DND-41 (cell line): ENCODE measurements around the gene FAM20C.

ENCODE experiments used
- EZH2 ChIP-seq: IDR thresholded peaks from 3 replicates; pipeline ENCODE4 v1.6.1; 2012; ENCODE audit warnings: borderline replicate concordance, low read depth, mild to moderate bottlenecking, moderate library complexity, low read length, inconsistent platforms; ENCODE audit not compliant: severe bottlenecking
- TF ChIP-seq, protein P1 (sequence below): IDR thresholded peaks from 2 replicates; pipeline ENCODE4 v1.5.1; 2012; ENCODE audit warnings: borderline replicate concordance, low read length, moderate library complexity, mild to moderate bottlenecking; ENCODE audit not compliant: poor library complexity, severe bottlenecking; ENCODE audit errors: extremely low read depth

DNA sequence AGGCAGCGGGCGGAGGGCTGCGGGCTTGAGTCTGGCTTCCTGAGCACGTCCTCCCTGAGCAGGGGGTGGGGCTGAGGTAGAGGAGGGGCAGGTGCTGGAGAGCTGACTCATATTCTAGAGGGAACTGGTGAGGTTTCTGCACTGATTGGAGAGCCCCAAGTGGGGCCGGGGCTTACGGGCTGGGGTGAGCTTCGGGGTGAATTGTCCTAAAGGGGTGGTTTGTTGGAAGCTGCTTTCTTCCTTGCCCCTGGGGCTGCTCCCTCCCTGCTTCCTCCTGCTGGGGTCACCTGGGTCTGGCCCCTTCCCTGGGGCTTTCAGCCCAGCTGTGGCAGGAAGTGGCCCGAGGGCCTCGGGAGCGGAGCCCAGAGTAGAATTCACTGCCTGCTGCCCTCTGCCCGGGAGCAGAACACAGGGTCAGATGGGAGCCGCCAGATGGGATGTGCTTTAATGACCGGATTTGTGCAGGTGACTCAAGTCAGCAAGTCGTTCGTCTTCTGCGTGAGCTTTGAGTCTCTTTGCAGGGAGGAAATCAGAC, 48.6 kb downstream of the FAM20C start:
- TF ChIP-seq, protein P1, sequence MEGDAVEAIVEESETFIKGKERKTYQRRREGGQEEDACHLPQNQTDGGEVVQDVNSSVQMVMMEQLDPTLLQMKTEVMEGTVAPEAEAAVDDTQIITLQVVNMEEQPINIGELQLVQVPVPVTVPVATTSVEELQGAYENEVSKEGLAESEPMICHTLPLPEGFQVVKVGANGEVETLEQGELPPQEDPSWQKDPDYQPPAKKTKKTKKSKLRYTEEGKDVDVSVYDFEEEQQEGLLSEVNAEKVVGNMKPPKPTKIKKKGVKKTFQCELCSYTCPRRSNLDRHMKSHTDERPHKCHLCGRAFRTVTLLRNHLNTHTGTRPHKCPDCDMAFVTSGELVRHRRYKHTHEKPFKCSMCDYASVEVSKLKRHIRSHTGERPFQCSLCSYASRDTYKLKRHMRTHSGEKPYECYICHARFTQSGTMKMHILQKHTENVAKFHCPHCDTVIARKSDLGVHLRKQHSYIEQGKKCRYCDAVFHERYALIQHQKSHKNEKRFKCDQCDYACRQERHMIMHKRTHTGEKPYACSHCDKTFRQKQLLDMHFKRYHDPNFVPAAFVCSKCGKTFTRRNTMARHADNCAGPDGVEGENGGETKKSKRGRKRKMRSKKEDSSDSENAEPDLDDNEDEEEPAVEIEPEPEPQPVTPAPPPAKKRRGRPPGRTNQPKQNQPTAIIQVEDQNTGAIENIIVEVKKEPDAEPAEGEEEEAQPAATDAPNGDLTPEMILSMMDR = no peak
- no peak for TF ChIP-seq EZH2
